K562 (cell line): ENCODE measurements around the gene SHISA9. TPM values are rescaled to one million over a fixed set of nuclear protein-coding genes. Genes with fewer than 3 reads are reported as not detected.
A peak's percentile ranks its signal among the peaks of the same experiment; 100 is the strongest.

Experiments
- ATAC-seq: fragments of 200-7000 bp; cut with Tn5 transposase; 3 replicates; pipeline ENCODE4 v1.9.1; 2020; ENCODE audit warnings: moderate library complexity
- BruUV-seq: library from RNA; stranded (reverse); fragments of 400-500 nt; replicated peaks from 2 replicates; lab custom pipeline; 2021; lab: Mats Ljungman, UMichigan
- CTCF ChIA-PET: fragments of 300-600 bp; formaldehyde crosslinking; extraction: SDS; loops from one replicate; lab custom pipeline; 2021; ENCODE audit warnings: low intra/inter-chr PET ratio; lab: Yijun Ruan, JAX
- POLR2A ChIA-PET: fragments of 300-600, 350-650 bp; sonication (Branson Sonifier 250); formaldehyde crosslinking; extraction: SDS; loops from one replicate; lab custom pipeline; 2021; ENCODE audit warnings: antibody characterized with exemption, inconsistent platforms; lab: Yijun Ruan, JAX
- DNase-seq, 4 experiments: peaks; one replicate each; pipeline versions ENCODE4 v3.0.0 to v3.0.0-alpha.2; 2011 to 2018; ENCODE audit warnings: low spot score in 3 of 4, mixed read lengths in 3 of 4; ENCODE audit errors: extremely low read depth in 1 of 4
- FAIRE-seq: peaks from 2 replicates; lab custom pipeline; 2011; peaks lifted over from hg19 to GRCh38; lab: Jason Lieb, UNC
- H2AFZ ChIP-seq: 2 replicates; pipeline ENCODE4 v1.6.0; 2011; ENCODE audit warnings: low read depth, low read length, control low read depth, inconsistent platforms
- H3K27ac ChIP-seq: fragments of 200-600 bp; 3 replicates; pipeline ENCODE4 v1.8.0; 2011; ENCODE audit warnings: low read depth, mild to moderate bottlenecking, control low read depth, inconsistent platforms, low read length, moderate library complexity, mixed read lengths; ENCODE audit errors: extremely low read depth
- H3K27me3 ChIP-seq, 2 experiments: fragments of 300-600 bp in 1 of 2; 2 replicates in 1 of 2; 3 replicates in 1 of 2; pipeline versions ENCODE4 v1.6.0 to v1.8.0; 2011; ENCODE audit warnings: inconsistent platforms in 2 of 2, low read length in 2 of 2, mild to moderate bottlenecking in 1 of 2, mixed read lengths in 1 of 2, moderate library complexity in 1 of 2; ENCODE audit not compliant: control insufficient read depth in 2 of 2, insufficient read depth in 2 of 2
- H3K36me3 ChIP-seq: fragments of 300-600 bp; 3 replicates; pipeline ENCODE4 v1.8.0; 2011; ENCODE audit warnings: mild to moderate bottlenecking, low read length, inconsistent platforms; ENCODE audit not compliant: control insufficient read depth, insufficient read depth
- H3K4me1 ChIP-seq, 2 experiments: fragments of 200-600 bp in 1 of 2; replicated peaks in 1 of 2; 2 replicates in 1 of 2; 3 replicates in 1 of 2; pipeline versions ENCODE4 v1.5.1 to v1.8.0; 2011; ENCODE audit warnings: inconsistent platforms in 2 of 2, low read length in 2 of 2, mild to moderate bottlenecking in 1 of 2, mixed read lengths in 1 of 2, moderate library complexity in 1 of 2; ENCODE audit not compliant: control insufficient read depth in 2 of 2, insufficient read depth in 2 of 2
- H3K4me2 ChIP-seq: 2 replicates; pipeline ENCODE4 v1.6.1; 2011; ENCODE audit warnings: low read length, control low read depth, inconsistent platforms, mixed read lengths; ENCODE audit not compliant: insufficient read depth
- H3K4me3 ChIP-seq: fragments of 200-600 bp; sonication (generic), shearing (Covaris generic); 2 replicates; pipeline ENCODE4 v1.5.1; 2016; ENCODE audit warnings: control low read depth, inconsistent platforms
- H3K79me2 ChIP-seq: fragments of 200-600 bp; 3 replicates; pipeline ENCODE4 v1.8.0; 2011; ENCODE audit warnings: low read length, inconsistent platforms; ENCODE audit not compliant: control insufficient read depth, insufficient read depth
- H3K9ac ChIP-seq, 2 experiments: 2 replicates each; pipeline versions ENCODE4 v1.6.0 to v1.6.1; 2011; ENCODE audit warnings: low read depth in 2 of 2, low read length in 2 of 2, control low read depth in 1 of 2, inconsistent platforms in 1 of 2, mild to moderate bottlenecking in 1 of 2, mixed read lengths in 1 of 2; ENCODE audit not compliant: insufficient read depth in 1 of 2
- H3K9me1 ChIP-seq: one replicate; pipeline ENCODE4 v1.6.0; 2011; ENCODE audit warnings: inconsistent platforms, mild to moderate bottlenecking, low read length, moderate library complexity; ENCODE audit not compliant: control insufficient read depth, insufficient read depth
- H3K9me3 ChIP-seq: replicated peaks from 2 replicates; pipeline ENCODE4 v1.5.1; 2011; ENCODE audit warnings: low read depth, low read length, inconsistent platforms; ENCODE audit not compliant: control insufficient read depth, insufficient read depth
- H4K20me1 ChIP-seq: replicated peaks from 2 replicates; pipeline ENCODE4 v1.6.1; 2011; ENCODE audit warnings: low read length, inconsistent platforms, mixed read lengths; ENCODE audit not compliant: control insufficient read depth, insufficient read depth
- USF2 ChIP-seq: sonication (generic); formaldehyde crosslinking; IDR thresholded peaks from 2 replicates; pipeline ENCODE4 v1.5.0; 2020; ENCODE audit warnings: missing genetic modification reagents
- ZEB2 ChIP-seq: fragments of 450-650 bp; IDR thresholded peaks from 2 replicates; pipeline ENCODE4 v1.6.1; 2016
- ZNF143 ChIP-seq: sonication (generic); formaldehyde crosslinking; IDR thresholded peaks from 2 replicates; pipeline ENCODE4 v1.9.0; 2022; ENCODE audit warnings: mild to moderate bottlenecking, missing genetic modification reagents
- WGBS: fragments of 100-300 bp; shearing (Covaris generic); methylation state at CpG from one replicate; pipeline ENCODE4 v1.1.6; 2016; ENCODE audit warnings: low coverage, mixed read lengths; ENCODE audit not compliant: insufficient coverage; ENCODE audit errors: missing lambda C conversion rate; 5-methylcytosine and 5-hydroxymethylcytosine counted together
- in situ Hi-C: fragments of 300-500 bp; cut with MboI; formaldehyde crosslinking; loops from 4 replicates; pipeline ENCODE4 v1.15.0; 2018; ENCODE audit warnings: inconsistent platforms, mixed read lengths
- intact Hi-C: fragments of 100-400 bp; cut with micrococcal nuclease; formaldehyde crosslinking; loops from 2 replicates; pipeline ENCODE4 v1.14.2; 2022
- polyA plus RNA-seq, 8 experiments: library from polyadenylated mRNA; depleted of rRNA in 4 of 8; stranded (reverse) in 5 of 8; unstranded in 3 of 8; fragments of >200 nt; fragmentation: Nextera tagmentation in 2 of 8; fragmentation: Illumina TruSeq in 1 of 8; extraction: Ambion mirVana in 2 of 8; extraction: Trizol in 1 of 8; gene quantifications; 2 replicates each; pipeline versions ENCODE4 v1.2.1 to v1.2.3, GENCODE V29; 2011 to 2014; ENCODE audit warnings: inconsistent platforms in 1 of 8, missing spikeins in 1 of 8
- total RNA-seq, 7 experiments: library from RNA; depleted of rRNA in 6 of 7; stranded (reverse); fragments of >200 nt in 6 of 7; fragmentation: Illumina TruSeq in 2 of 7; extraction: Trizol in 2 of 7; gene quantifications; 2 replicates each; pipeline versions ENCODE4 v1.2.1 to v1.2.3, GENCODE V29; 2011 to 2021; ENCODE audit warnings: low replicate concordance in 1 of 7
- TF ChIP-seq, protein P1 (sequence below): fragments of 450-650 bp; formaldehyde crosslinking; IDR thresholded peaks from 2 replicates; pipeline ENCODE4 v1.4.0; 2020; ENCODE audit warnings: mild to moderate bottlenecking, mixed read lengths

SHISA9 gene
- total and polyA plus RNA-seq, 9 of the 15 experiments (the other 6 are each of a cell fraction or from before 2014, with no cell fraction given): under 0.01 to 0.16 (median 0.01) TPM; not detected in 6

GRCh38 chr16:13158427-13158826 lies 257.0 kb downstream of the SHISA9 start:
- in situ Hi-C loops (no loop called here), intact Hi-C loops (no loop called here)
- H3K4me2 ChIP-seq: no peak overlapping the region
- FAIRE-seq (no peak), ATAC-seq (no peak), DNase-seq (no peak)
- 2% methylated on average over 3 of the region's 3 CpGs for WGBS
- H3K9ac ChIP-seq: no peak overlapping the region
- H3K27ac ChIP-seq: no peak overlapping the region
- H3K27me3 ChIP-seq: no peaks in the 10 kb centered on the region
- H4K20me1 ChIP-seq: no peaks in the 10 kb centered on the region
- H3K36me3 ChIP-seq: no peaks in the 10 kb centered on the region
- H3K9me1 ChIP-seq: no peaks in the 10 kb centered on the region
- CTCF ChIA-PET: no interaction called here
- no peaks in the 10 kb centered on the region for H3K9me3 ChIP-seq
- TF ChIP-seq ZNF143 (CRISPR knock-in tag) (no peak), USF2 (CRISPR knock-in tag) (peak; percentile 71)
- H3K79me2 ChIP-seq: no peaks in the 10 kb centered on the region
- BruUV-seq: no TSS peak
- POLR2A ChIA-PET: no interaction called here
- no peak overlapping the region for H2AFZ ChIP-seq
- H3K4me3 ChIP-seq: no peak overlapping the region
- H3K4me1 ChIP-seq: no peaks in the 10 kb centered on the region

DNA sequence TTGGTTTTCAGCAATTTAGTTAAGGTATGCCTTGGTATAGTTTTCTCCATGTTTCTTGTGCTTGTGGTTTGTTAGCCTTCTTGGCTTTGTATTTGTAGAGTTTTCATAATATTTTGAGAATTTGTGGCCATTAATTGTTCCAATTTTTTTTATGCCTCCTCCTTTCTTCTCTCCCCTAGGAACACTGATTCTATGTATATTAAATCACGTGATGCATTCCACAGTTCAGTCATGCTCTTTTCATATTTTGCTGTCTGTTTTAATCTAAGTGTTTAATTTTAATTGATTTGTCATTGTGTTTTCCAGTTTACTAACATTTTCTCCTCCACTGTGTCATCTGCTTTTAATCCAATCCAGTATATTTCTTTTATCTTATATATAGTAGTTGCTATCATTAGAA lies 263.6 kb downstream of the SHISA9 start:
- Histone ChIP-seq H3K9ac (no peak overlapping the region), H3K4me2 (no peak overlapping the region), H3K36me3 (no peaks in the 10 kb centered on the region), H3K27ac (no peak overlapping the region), H4K20me1 (no peaks in the 10 kb centered on the region), H2AFZ (no peak overlapping the region), H3K9me3 (no peaks in the 10 kb centered on the region), H3K4me1 (no peaks in the 10 kb centered on the region), H3K79me2 (no peaks in the 10 kb centered on the region), H3K4me3 (no peak overlapping the region), H3K27me3 (peaks cover 0 to 4% of the 10 kb centered on the region in 2 experiments; a peak in 1 of 5 replicates), H3K9me1 (no peaks in the 10 kb centered on the region)
- POLR2A ChIA-PET: no interaction called here
- DNase-seq: no peak
- CTCF ChIA-PET: no interaction called here
- intact Hi-C loops (no loop called here), in situ Hi-C loops (no loop called here)
- no peak for ATAC-seq
- no TSS peak for BruUV-seq
- 0% methylated on average over 1 of the region's 1 CpG for WGBS
- no peak for FAIRE-seq
- no peak for TF ChIP-seq ZEB2
- TF ChIP-seq, protein P1, sequence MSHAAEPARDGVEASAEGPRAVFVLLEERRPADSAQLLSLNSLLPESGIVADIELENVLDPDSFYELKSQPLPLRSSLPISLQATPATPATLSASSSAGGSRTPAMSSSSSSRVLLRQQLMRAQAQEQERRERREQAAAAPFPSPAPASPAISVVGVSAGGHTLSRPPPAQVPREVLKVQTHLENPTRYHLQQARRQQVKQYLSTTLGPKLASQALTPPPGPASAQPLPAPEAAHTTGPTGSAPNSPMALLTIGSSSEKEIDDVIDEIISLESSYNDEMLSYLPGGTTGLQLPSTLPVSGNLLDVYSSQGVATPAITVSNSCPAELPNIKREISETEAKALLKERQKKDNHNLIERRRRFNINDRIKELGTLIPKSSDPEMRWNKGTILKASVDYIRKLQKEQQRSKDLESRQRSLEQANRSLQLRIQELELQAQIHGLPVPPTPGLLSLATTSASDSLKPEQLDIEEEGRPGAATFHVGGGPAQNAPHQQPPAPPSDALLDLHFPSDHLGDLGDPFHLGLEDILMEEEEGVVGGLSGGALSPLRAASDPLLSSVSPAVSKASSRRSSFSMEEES (CRISPR knock-in tag): peak; percentile 81
